WI38 (cell line): ENCODE measurements around the gene LIPA.
"Not testable (repeated sequence)": the region's sequence is repeated elsewhere in the genome, so short reads cannot be mapped to it uniquely, and the experiment has no call there.

Experiments used
- H3K4me3 ChIP-seq: 2 replicates; pipeline ENCODE4 v1.5.1; 2011; ENCODE audit warnings: low read depth, mild to moderate bottlenecking, control low read depth, low read length
- TF ChIP-seq, protein P1 (sequence below): IDR thresholded peaks from 2 replicates; pipeline ENCODE4 v1.5.1; 2012; ENCODE audit warnings: low read depth, mild to moderate bottlenecking, control low read depth, low read length

LIPA gene

DNA sequence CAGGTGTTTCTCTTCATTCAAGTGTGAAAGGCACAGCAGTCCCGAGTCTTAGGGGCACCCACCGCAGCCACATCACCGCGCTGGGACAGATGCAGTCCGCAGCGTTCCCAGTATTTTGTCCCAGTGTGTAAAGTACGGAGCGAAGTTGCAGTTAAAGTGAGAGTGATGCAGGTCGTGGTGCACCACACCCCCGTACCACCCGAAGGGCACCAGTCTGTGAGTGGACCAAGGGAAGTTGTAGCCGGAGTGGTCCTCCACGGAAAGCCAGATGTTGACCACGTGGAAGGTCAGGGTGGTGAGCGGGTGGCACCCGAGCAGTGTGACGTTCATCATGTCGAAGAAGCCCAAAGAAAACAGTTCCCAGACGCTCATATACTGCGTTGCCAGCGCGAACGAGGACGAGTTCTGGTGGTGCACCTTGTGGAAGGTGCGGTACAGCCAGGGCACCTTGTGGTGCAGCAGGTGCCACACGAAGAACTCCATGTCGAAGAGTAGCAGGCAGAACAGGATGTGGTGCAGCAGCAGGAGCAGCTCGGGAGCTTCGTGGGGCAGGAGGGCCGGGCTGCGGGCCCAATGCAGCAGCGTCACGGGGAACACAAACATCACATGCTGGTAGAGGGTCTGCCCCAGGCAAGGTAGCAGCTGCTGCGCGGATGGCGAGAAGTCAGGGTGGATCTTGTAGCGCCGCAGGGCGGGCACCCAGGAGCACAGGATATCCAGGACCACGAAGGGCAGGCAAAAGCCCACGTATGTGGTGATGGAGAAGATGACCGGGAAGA is 45.0 kb downstream of the LIPA start:
- peak overlapping the region; percentile 51 for H3K4me3 ChIP-seq
- TF ChIP-seq, protein P1, sequence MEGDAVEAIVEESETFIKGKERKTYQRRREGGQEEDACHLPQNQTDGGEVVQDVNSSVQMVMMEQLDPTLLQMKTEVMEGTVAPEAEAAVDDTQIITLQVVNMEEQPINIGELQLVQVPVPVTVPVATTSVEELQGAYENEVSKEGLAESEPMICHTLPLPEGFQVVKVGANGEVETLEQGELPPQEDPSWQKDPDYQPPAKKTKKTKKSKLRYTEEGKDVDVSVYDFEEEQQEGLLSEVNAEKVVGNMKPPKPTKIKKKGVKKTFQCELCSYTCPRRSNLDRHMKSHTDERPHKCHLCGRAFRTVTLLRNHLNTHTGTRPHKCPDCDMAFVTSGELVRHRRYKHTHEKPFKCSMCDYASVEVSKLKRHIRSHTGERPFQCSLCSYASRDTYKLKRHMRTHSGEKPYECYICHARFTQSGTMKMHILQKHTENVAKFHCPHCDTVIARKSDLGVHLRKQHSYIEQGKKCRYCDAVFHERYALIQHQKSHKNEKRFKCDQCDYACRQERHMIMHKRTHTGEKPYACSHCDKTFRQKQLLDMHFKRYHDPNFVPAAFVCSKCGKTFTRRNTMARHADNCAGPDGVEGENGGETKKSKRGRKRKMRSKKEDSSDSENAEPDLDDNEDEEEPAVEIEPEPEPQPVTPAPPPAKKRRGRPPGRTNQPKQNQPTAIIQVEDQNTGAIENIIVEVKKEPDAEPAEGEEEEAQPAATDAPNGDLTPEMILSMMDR = no peak

DNA sequence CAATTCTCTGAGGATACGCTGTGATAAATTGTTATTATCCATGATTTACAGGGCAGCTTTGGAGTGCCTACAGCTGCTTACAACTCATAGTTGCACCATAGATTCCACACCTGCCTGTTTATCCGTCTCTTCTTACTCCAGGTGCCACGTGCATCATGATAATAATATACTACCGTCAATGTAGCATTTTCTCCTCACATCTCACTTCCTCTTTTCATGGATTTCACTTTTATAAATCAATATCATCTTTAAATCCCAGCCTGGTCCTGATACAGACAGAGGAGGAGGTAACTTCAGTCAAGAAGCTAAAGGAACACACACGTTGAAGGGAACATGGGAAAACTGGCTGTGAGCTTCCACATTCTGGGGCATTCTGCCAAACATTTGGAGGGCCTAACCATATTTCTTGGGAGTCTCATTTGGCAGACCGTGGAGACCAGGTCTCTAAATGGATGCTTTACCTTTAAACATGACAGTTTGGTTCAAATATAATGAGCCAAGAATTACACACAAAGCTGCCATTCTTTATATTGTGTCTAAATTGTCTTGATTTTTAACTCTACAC is 46.9 kb downstream of the LIPA start:
- H3K4me3 ChIP-seq = no peak overlapping the region
- TF ChIP-seq, protein P1 = no peak

DNA sequence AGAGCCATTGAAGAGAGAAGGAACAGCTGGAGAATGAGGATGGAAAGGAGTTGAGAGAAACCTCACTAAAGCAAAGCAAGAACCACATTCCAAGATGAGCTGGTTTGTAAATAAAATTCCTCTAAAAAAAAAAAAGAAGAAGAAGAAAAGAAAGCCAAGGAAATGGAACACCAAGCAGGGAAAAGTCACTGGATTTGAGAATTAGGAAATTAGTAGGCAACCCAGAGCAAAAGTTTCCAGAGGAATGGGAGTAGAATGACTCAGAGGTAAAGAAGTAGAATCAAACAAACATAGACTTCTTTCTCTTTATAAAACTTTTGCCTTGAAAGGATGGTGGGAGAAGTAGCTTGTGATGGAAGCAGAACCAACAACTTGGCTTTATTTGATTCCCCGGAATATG is 48.3 kb downstream of the LIPA start:
- no peak overlapping the region for H3K4me3 ChIP-seq
- TF ChIP-seq, protein P1 = no peak

DNA sequence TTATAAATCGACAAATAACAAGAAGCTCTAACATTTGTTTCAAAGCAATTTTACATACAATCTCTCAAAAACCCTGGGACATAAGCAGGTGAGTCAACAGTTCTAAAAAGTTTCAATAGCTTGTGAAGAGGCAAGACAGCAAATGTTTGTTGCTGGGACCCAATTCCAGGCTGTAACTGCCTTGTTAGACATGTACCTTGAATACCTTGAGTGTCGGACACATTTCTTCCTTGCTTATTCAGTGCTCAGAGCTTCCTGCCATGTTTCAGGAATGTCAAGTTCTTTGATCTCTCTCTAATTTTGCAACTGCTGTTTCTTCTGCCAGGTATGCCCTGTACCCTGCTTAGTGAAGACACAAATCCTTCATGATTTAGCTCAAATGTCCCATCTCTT is 49.5 kb downstream of the LIPA start:
- TF ChIP-seq, protein P1 = no peak
- no peak overlapping the region for H3K4me3 ChIP-seq

DNA sequence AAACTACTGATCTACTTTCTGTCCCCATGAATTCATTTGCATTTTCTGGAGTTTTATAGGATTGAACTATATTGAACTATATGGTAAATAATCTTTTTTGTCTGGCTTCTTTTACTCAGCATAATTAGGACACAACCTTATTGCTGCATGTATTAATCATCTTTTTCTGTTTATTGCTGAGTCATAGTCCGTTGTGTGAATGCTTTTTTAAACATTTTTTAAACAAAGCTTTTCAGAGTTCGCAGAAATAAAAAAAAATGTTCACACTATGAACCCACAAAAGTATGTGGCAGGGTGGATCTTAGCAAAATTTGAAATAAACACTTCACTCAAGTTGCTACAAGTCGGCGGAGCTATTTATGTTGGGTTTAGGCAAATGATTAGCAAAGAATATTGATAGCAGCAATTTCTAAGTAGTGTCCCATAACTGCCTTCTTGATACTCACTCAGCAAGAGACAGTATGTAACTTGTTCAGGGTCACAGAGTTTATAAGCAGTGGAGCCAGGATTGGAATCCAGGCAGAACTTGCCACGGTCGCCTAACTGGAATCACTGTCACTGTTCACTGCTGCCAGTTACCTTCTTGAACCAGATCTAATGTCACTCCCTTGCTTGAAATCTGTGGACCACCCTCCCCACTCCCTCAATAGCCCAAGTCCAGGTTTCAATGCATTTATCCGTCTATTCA is 50.1 kb downstream of the LIPA start:
- no peak overlapping the region for H3K4me3 ChIP-seq
- TF ChIP-seq, protein P1 = no peak

DNA sequence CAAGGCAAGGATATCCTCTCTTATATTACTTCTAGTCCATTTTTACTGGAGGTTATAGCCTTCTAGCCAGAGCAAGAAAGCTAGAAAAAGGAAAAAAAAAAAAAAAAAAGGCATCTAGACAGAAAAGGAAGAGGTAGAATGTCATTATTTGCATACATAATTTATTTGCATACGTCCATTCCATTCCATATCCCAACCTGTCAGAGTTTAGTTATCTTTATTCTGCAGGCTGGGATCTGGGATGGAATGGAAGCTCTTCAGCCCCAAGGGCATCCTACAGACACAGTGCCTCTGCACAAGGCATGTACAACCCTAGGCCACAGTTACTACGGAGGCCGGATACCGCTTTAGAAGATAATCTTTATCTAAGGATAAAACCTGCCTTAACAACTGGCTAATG is 54.1 kb downstream of the LIPA start:
- TF ChIP-seq, protein P1 = no peak
- H3K4me3 ChIP-seq = no peak overlapping the region

DNA sequence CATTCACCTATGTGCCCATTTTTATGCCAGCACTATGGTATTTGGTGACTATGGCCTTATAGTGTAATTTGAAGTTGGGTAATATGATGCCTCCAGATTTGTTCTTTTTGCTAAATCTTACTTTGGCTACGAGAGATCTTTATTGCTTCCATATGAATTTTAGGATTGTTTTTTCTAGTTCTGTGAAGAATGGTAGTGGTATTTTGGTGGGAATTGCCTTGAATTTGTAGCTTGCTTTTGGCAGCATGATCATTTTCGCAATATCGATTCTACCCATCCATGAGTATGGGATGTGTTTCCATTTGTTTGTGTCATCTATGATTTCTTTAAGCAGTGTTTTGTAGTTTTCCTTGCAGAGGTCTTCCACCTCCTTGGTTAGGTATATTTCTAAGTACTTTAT is 60.3 kb downstream of the LIPA start:
- H3K4me3 ChIP-seq = not testable (repeated sequence)
